ENCODE data around the gene PRICKLE4.

PRICKLE4 gene

GRCh38 chr6:41758641-41759035 lies 21.9 kb upstream of the PRICKLE4 start:
- H3K9me2 ChIP-seq (replicated peaks; ENCODE audit: insufficient read depth, low read length), result no peaks in the 10 kb centered on the region
- no peaks in the 10 kb centered on the region for H3K9me3 ChIP-seq (ENCODE audit: insufficient read depth, low read length)
- H3K79me2 ChIP-seq (ENCODE audit: insufficient read depth, low read length), result no peaks in the 10 kb centered on the region
- H3K27me3 ChIP-seq (ENCODE audit: low read length), result no peaks in the 10 kb centered on the region
- H3K36me3 ChIP-seq (ENCODE audit: low read length), result no peaks in the 10 kb centered on the region
- no peak overlapping the region for H2AFZ ChIP-seq (ENCODE audit: low read depth, low read length, severe bottlenecking)
- H3K4me3 ChIP-seq (ENCODE audit: insufficient read depth, low read length, poor library complexity, severe bottlenecking), result no peak overlapping the region
- H4K20me1 ChIP-seq (ENCODE audit: low read depth, low read length), result no peaks in the 10 kb centered on the region
- no peak for TF ChIP-seq EZH2phosphoT487 (conservative IDR thresholded peaks at IDR 0.05; ENCODE audit: low read length)
- TF ChIP-seq CTCF (IDR thresholded peaks at IDR 0.05; ENCODE audit: insufficient read depth, low read length, poor library complexity, severe bottlenecking), result no peak
- H3K4me2 ChIP-seq (ENCODE audit: low read depth, low read length, poor library complexity, severe bottlenecking), result no peak overlapping the region
- no peak overlapping the region for H3K9ac ChIP-seq (ENCODE audit: low read length)
- H3K27ac ChIP-seq (ENCODE audit: low read depth, low read length), result no peak overlapping the region
- H3F3A ChIP-seq (ENCODE audit: insufficient read depth), result no peaks in the 10 kb centered on the region

GRCh38 chr6:41759106-41759904 lies 21.3 kb upstream of the PRICKLE4 start:
- no peak for TF ChIP-seq EZH2phosphoT487 (conservative IDR thresholded peaks at IDR 0.05; ENCODE audit: low read length)
- TF ChIP-seq CTCF (IDR thresholded peaks at IDR 0.05; ENCODE audit: insufficient read depth, low read length, poor library complexity, severe bottlenecking), result no peak
- no peaks in the 10 kb centered on the region for H3K9me3 ChIP-seq (ENCODE audit: insufficient read depth, low read length)
- H3K4me2 ChIP-seq (ENCODE audit: low read depth, low read length, poor library complexity, severe bottlenecking), result no peak overlapping the region

GRCh38 chr6:41759905-41760579 lies 20.5 kb upstream of the PRICKLE4 start:
- TF ChIP-seq CTCF (IDR thresholded peaks at IDR 0.05; ENCODE audit: insufficient read depth, low read length, poor library complexity, severe bottlenecking), result no peak
- no peak for TF ChIP-seq EZH2phosphoT487 (conservative IDR thresholded peaks at IDR 0.05; ENCODE audit: low read length)
- Histone ChIP-seq H4K20me1 (ENCODE audit: low read depth, low read length) (no peaks in the 10 kb centered on the region), H3F3A (ENCODE audit: insufficient read depth) (no peaks in the 10 kb centered on the region), H3K36me3 (ENCODE audit: low read length) (no peaks in the 10 kb centered on the region), H3K4me2 (ENCODE audit: low read depth, low read length, poor library complexity, severe bottlenecking) (no peak overlapping the region), H3K9ac (ENCODE audit: low read length) (no peak overlapping the region), H3K79me2 (ENCODE audit: insufficient read depth, low read length) (no peaks in the 10 kb centered on the region), H3K27me3 (ENCODE audit: low read length) (no peaks in the 10 kb centered on the region), H3K9me2 (replicated peaks; ENCODE audit: insufficient read depth, low read length) (no peaks in the 10 kb centered on the region), H3K27ac (ENCODE audit: low read depth, low read length) (no peak overlapping the region), H2AFZ (ENCODE audit: low read depth, low read length, severe bottlenecking) (no peak overlapping the region), H3K9me3 (ENCODE audit: insufficient read depth, low read length) (no peaks in the 10 kb centered on the region), H3K4me3 (ENCODE audit: insufficient read depth, low read length, poor library complexity, severe bottlenecking) (no peak overlapping the region)

More at GRCh38 chr6:41759106-41759904, 21.3 kb upstream of the PRICKLE4 start:
- H3K27me3 ChIP-seq (ENCODE audit: low read length), result no peaks in the 10 kb centered on the region
- H3K9me2 ChIP-seq (replicated peaks; ENCODE audit: insufficient read depth, low read length), result no peaks in the 10 kb centered on the region
- no peak overlapping the region for H3K4me3 ChIP-seq (ENCODE audit: insufficient read depth, low read length, poor library complexity, severe bottlenecking)
- H2AFZ ChIP-seq (ENCODE audit: low read depth, low read length, severe bottlenecking), result no peak overlapping the region
- H3K27ac ChIP-seq (ENCODE audit: low read depth, low read length), result no peak overlapping the region
- no peaks in the 10 kb centered on the region for H3F3A ChIP-seq (ENCODE audit: insufficient read depth)
- H4K20me1 ChIP-seq (ENCODE audit: low read depth, low read length), result no peaks in the 10 kb centered on the region
- H3K79me2 ChIP-seq (ENCODE audit: insufficient read depth, low read length), result no peaks in the 10 kb centered on the region
- H3K9ac ChIP-seq (ENCODE audit: low read length), result no peak overlapping the region
- no peaks in the 10 kb centered on the region for H3K36me3 ChIP-seq (ENCODE audit: low read length)
